ENCODE data around the gene NPAS3. TPM values are rescaled to one million over a fixed set of nuclear protein-coding genes. Genes with fewer than 3 reads are reported as not detected.

Gene NPAS3
- total and polyA plus RNA-seq, 2 of the 8 experiments (the other 6 are each of a cell fraction or from before 2014, with no cell fraction given) = 0.11 to 0.60 TPM

DNA sequence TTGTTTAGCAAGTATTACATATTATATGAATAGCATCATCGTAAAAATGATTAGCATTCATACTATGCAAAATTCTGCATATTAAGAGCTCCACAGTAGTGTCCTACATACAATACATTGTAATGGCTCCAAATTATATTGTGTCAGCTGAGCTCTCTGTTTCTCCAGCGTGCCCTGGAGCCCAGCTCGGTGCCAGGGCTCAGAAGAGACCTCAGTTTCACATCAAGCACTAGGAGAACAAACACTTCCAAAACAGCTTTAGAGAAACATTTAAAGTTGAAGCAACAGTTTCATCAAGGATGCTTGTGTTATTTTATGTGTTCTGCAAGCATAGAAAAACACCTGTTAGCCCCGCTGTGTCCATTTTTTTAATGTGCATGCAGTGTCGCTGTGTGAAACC lies 555.3 kb downstream of the NPAS3 start:
- H3K18ac ChIP-seq (ENCODE audit: extremely low read depth, low read length) = no peak overlapping the region
- H3K36me3 ChIP-seq (ENCODE audit: control insufficient read depth in 2 of 4, insufficient read depth in 4 of 4, low read length in 3 of 4) = no peaks in the 10 kb centered on the region
- no peak overlapping the region for H2BK15ac ChIP-seq (ENCODE audit: low read length)
- no peak overlapping the region for H3K4me2 ChIP-seq (ENCODE audit: insufficient read depth in 1 of 2, low read depth in 2 of 2, low read length in 2 of 2)
- H2AK5ac ChIP-seq (ENCODE audit: low read depth, low read length) = no peak overlapping the region
- no peak overlapping the region for H4K5ac ChIP-seq (ENCODE audit: insufficient read length, low read depth, low read length)
- no peak overlapping the region for H3K9ac ChIP-seq (replicated peaks in 1 of 4; ENCODE audit: extremely low read depth in 1 of 4, low read depth in 3 of 4, low read length in 3 of 4)
- H2BK5ac ChIP-seq (ENCODE audit: low read depth, low read length) = no peak overlapping the region
- H3K79me2 ChIP-seq (ENCODE audit: control insufficient read depth in 1 of 2, insufficient read depth in 2 of 2, low read length in 2 of 2) = no peaks in the 10 kb centered on the region
- no peak overlapping the region for H4K8ac ChIP-seq (ENCODE audit: extremely low read depth, insufficient read depth, low read length)
- H3K9me3 ChIP-seq (ENCODE audit: insufficient read depth in 2 of 2, low read depth in 1 of 2, low read length in 1 of 2) = no peaks in the 10 kb centered on the region
- TF ChIP-seq SP2 (IDR thresholded peaks at IDR 0.05; ENCODE audit: low read length) = no peak
- no peak for TF ChIP-seq SIRT6 (IDR thresholded peaks at IDR 0.05; ENCODE audit: low read length)
- no peak for TF ChIP-seq PHF8 (conservative IDR thresholded peaks at IDR 0.05; ENCODE audit: low read depth, low read length)
- TF ChIP-seq RAD21 (IDR thresholded peaks at IDR 0.05 in 1 of 2, conservative IDR thresholded peaks at IDR 0.05 in 1 of 2; ENCODE audit: low read depth in 2 of 2, low read length in 2 of 2) = no peak
- no peak for TF ChIP-seq RNF2 (IDR thresholded peaks at IDR 0.05; ENCODE audit: borderline replicate concordance, low read depth, low read length, missing control alignments, poor library complexity, severe bottlenecking)
- no peak for TF ChIP-seq SIX5 (IDR thresholded peaks at IDR 0.05; ENCODE audit: low read depth, low read length)
- no peak for TF ChIP-seq KDM5A (IDR thresholded peaks at IDR 0.05; ENCODE audit: low read length)
- no peak for TF ChIP-seq POLR2AphosphoS5 (IDR thresholded peaks at IDR 0.05; ENCODE audit: low read depth, low read length)
- TF ChIP-seq TAF1 (IDR thresholded peaks at IDR 0.05; ENCODE audit: low read depth, low read length) = no peak
- TF ChIP-seq, protein P1, sequence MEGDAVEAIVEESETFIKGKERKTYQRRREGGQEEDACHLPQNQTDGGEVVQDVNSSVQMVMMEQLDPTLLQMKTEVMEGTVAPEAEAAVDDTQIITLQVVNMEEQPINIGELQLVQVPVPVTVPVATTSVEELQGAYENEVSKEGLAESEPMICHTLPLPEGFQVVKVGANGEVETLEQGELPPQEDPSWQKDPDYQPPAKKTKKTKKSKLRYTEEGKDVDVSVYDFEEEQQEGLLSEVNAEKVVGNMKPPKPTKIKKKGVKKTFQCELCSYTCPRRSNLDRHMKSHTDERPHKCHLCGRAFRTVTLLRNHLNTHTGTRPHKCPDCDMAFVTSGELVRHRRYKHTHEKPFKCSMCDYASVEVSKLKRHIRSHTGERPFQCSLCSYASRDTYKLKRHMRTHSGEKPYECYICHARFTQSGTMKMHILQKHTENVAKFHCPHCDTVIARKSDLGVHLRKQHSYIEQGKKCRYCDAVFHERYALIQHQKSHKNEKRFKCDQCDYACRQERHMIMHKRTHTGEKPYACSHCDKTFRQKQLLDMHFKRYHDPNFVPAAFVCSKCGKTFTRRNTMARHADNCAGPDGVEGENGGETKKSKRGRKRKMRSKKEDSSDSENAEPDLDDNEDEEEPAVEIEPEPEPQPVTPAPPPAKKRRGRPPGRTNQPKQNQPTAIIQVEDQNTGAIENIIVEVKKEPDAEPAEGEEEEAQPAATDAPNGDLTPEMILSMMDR (IDR thresholded peaks at IDR 0.05; ENCODE audit: control extremely low read depth in 1 of 3, insufficient read depth in 1 of 3, low read depth in 1 of 3, low read length in 3 of 3) = no peak
- TF ChIP-seq KDM1A (IDR thresholded peaks at IDR 0.05; ENCODE audit: borderline replicate concordance, low read length) = no peak
- H3K27me3 ChIP-seq (replicated peaks in 1 of 4; ENCODE audit: control insufficient read depth in 3 of 4, extremely low read depth in 1 of 4, insufficient read depth in 3 of 4, low read length in 3 of 4) = no peaks in the 10 kb centered on the region
- 98% methylated on average over 5 of the region's 5 CpGs; no CpG with 5 or more reads in 1 of the 2 experiments for WGBS, 2 experiments (ENCODE audit: extremely low coverage in 1 of 2, insufficient coverage in 1 of 2, insufficient read length in 1 of 2, insufficient replicate concordance in 2 of 2, low coverage in 1 of 2, low lambda C conversion rate in 2 of 2, missing lambda C conversion rate in 1 of 2)
- H3K4me3 ChIP-seq (ENCODE audit: extremely low read depth in 1 of 4, insufficient read depth in 2 of 4, low read depth in 3 of 4, low read length in 4 of 4) = no peak overlapping the region
- ChIA-PET CTCF (ENCODE audit: partially characterized antibody) (interaction anchor here (0.7 kb wide), 1 partner anchor 19 kb away, joined by 3 read pairs; no protein-coding TSS in a partner anchor), POLR2A (ENCODE audit: partially characterized antibody) (no interaction called here)
- no peak overlapping the region for H3K14ac ChIP-seq (ENCODE audit: insufficient read length)
- H2BK120ac ChIP-seq (replicated peaks; ENCODE audit: low read depth, low read length) = no peak overlapping the region
- no peak overlapping the region for H2BK20ac ChIP-seq (ENCODE audit: low read length)
- H3K23ac ChIP-seq (ENCODE audit: insufficient read length) = no peak overlapping the region
- H3K4ac ChIP-seq (replicated peaks; ENCODE audit: insufficient read length, low read depth, low read length) = no peak overlapping the region
- DNase-seq (ENCODE audit: low read depth in 1 of 2, low spot score in 2 of 2) = no peak
- no peak overlapping the region for H2BK12ac ChIP-seq (ENCODE audit: low read depth, low read length)
- H3K23me2 ChIP-seq (ENCODE audit: low read depth, low read length) = peaks cover 1% of the 10 kb centered on the region; the same call in 1 of the 2 replicates
- H3K27ac ChIP-seq (ENCODE audit: low read depth, low read length) = no peak overlapping the region
- H3K56ac ChIP-seq (replicated peaks; ENCODE audit: insufficient read length, low read depth, low read length) = no peak overlapping the region
- no peak overlapping the region for H2AFZ ChIP-seq (ENCODE audit: low read length)
- H4K20me1 ChIP-seq (replicated peaks in 1 of 2; ENCODE audit: control insufficient read depth in 1 of 2, insufficient read depth in 2 of 2, low read length in 2 of 2) = no peaks in the 10 kb centered on the region
- no peaks in the 10 kb centered on the region for H3K79me1 ChIP-seq (ENCODE audit: low read depth, low read length)
- no peak for FAIRE-seq
- H4K91ac ChIP-seq (replicated peaks; ENCODE audit: insufficient read length, low read length) = no peak overlapping the region
- 0 out of 7 replicates have a peak, but pooled peaks cover 0 to 2% (median 0%) of the 10 kb centered on the region in 4 experiments for H3K4me1 ChIP-seq (replicated peaks in 1 of 4; ENCODE audit: control insufficient read depth in 3 of 4, insufficient read depth in 4 of 4, low read length in 3 of 4)

All from H1 (cell line).